ENCODE results near the gene WDFY2. TPM values are rescaled to one million over a fixed set of nuclear protein-coding genes. Genes with fewer than 3 reads are reported as not detected.

The WDFY2 gene
- total RNA-seq, result 10 to 100 TPM; 16.7 to 27.3 TPM
- polyA plus RNA-seq, result 1 to 10 TPM; 4.6 to 5.0 TPM
- long read RNA-seq, donor 1, full-length matches to known transcripts, result 1 of 1 reads
- long read RNA-seq, donor 1, partial matches to known transcripts, result 0 of 1 reads
- long read RNA-seq, donor 1, other reads (novel, unspliced or antisense), result 0 of 1 reads
- long read RNA-seq, donor 2, full-length matches to known transcripts, result 2 of 2 reads
- long read RNA-seq, donor 2, partial matches to known transcripts, result 0 of 2 reads
- long read RNA-seq, donor 2, other reads (novel, unspliced or antisense), result 0 of 2 reads
- long read RNA-seq, donor 3, full-length matches to known transcripts, result 5 of 5 reads
- long read RNA-seq, donor 3, partial matches to known transcripts, result 0 of 5 reads
- long read RNA-seq, donor 3, other reads (novel, unspliced or antisense), result 0 of 5 reads
- long read RNA-seq, donor 4, full-length matches to known transcripts, result 2 of 2 reads
- long read RNA-seq, donor 4, partial matches to known transcripts, result 0 of 2 reads
- long read RNA-seq, donor 4, other reads (novel, unspliced or antisense), result 0 of 2 reads
- long read RNA-seq, donor 5, full-length matches to known transcripts, result 7 of 13 reads
- long read RNA-seq, donor 5, partial matches to known transcripts, result 6 of 13 reads
- long read RNA-seq, donor 5, other reads (novel, unspliced or antisense), result 0 of 13 reads

GRCh38 chr13:51583875-51584730, at the start of gene WDFY2:
WDFY2 (plus strand) TSS chr13:51584462; CDS start chr13:51584688, 226 bp downstream.
- no peak for TF ChIP-seq CTCF (IDR thresholded peaks at IDR 0.05; ENCODE audit: control extremely low read depth, extremely low read depth)
- H3K4me1 ChIP-seq (ENCODE audit: control insufficient read depth in 5 of 5, insufficient read depth in 5 of 5, low read length in 5 of 5), result peaks cover 0 to 14% (median 2%) of the 10 kb centered on the region in 5 donors
- WGBS, 2 donors, result 0 to 1% methylated on average over 71 to 81 of the region's 81 CpGs

GRCh38 chr13:51538591-51539179, 45.6 kb upstream of the WDFY2 start:
- ATAC-seq (ENCODE audit: insufficient read depth, low FRiP score), result no peak

More at GRCh38 chr13:51583875-51584730, at the start of gene WDFY2:
- Histone ChIP-seq H3K4me3 (peak within 1 kb of the TSS; percentile 97), H3K36me3 (ENCODE audit: control insufficient read depth in 4 of 4, insufficient read depth in 4 of 4, low read length in 4 of 4) (no peaks in the 10 kb centered on the region), H3K9me3 (ENCODE audit: control insufficient read depth in 4 of 4, insufficient read depth in 3 of 4, low read length in 3 of 4) (no peaks in the 10 kb centered on the region), H3K27me3 (ENCODE audit: control insufficient read depth in 3 of 3, insufficient read depth in 3 of 3, low read length in 2 of 3) (no peaks in the 10 kb centered on the region), H3K9ac (ENCODE audit: insufficient read depth in 1 of 2, low read length in 2 of 2) (peak within 1 kb of the TSS; percentile 79 to 84), H3K27ac (ENCODE audit: low read depth in 1 of 2, low read length in 1 of 2) (peak within 1 kb of the TSS; percentile 91 to 94)
- DNase-seq, result peak; percentile 100
- peak; percentile 96 for ATAC-seq (ENCODE audit: insufficient read depth, low FRiP score)

GRCh38 chr13:51539887-51540286, 44.4 kb upstream of the WDFY2 start:
- 64 to 68% methylated on average over 2 of the region's 2 CpGs for WGBS, 2 donors
- Histone ChIP-seq H3K27me3 (ENCODE audit: control insufficient read depth in 3 of 3, insufficient read depth in 3 of 3, low read length in 2 of 3) (no peaks in the 10 kb centered on the region), H3K36me3 (ENCODE audit: control insufficient read depth in 4 of 4, insufficient read depth in 4 of 4, low read length in 4 of 4) (no peaks in the 10 kb centered on the region), H3K4me1 (ENCODE audit: control insufficient read depth in 5 of 5, insufficient read depth in 5 of 5, low read length in 5 of 5) (peaks cover 0 to 15% (median 5%) of the 10 kb centered on the region in 5 donors), H3K27ac (ENCODE audit: low read depth in 1 of 2, low read length in 1 of 2) (no peak overlapping the region), H3K9ac (ENCODE audit: insufficient read depth in 1 of 2, low read length in 2 of 2) (no peak overlapping the region), H3K4me3 (no peak overlapping the region), H3K9me3 (ENCODE audit: control insufficient read depth in 4 of 4, insufficient read depth in 3 of 4, low read length in 3 of 4) (no peaks in the 10 kb centered on the region)
- no peak for DNase-seq
- TF ChIP-seq CTCF (IDR thresholded peaks at IDR 0.05; ENCODE audit: control extremely low read depth, extremely low read depth), result no peak
- no peak for ATAC-seq (ENCODE audit: insufficient read depth, low FRiP score)

More at GRCh38 chr13:51538591-51539179, 45.6 kb upstream of the WDFY2 start:
- H3K27ac ChIP-seq (ENCODE audit: low read depth in 1 of 2, low read length in 1 of 2), result no peak overlapping the region
- DNase-seq, result no peak
- no peaks in the 10 kb centered on the region for H3K9me3 ChIP-seq (ENCODE audit: control insufficient read depth in 4 of 4, insufficient read depth in 3 of 4, low read length in 3 of 4)
- 81 to 92% methylated on average over 9 of the region's 9 CpGs for WGBS, 2 donors
- H3K4me3 ChIP-seq, result no peak overlapping the region
- H3K27me3 ChIP-seq (ENCODE audit: control insufficient read depth in 3 of 3, insufficient read depth in 3 of 3, low read length in 2 of 3), result no peaks in the 10 kb centered on the region
- H3K36me3 ChIP-seq (ENCODE audit: control insufficient read depth in 4 of 4, insufficient read depth in 4 of 4, low read length in 4 of 4), result no peaks in the 10 kb centered on the region
- no peak overlapping the region for H3K9ac ChIP-seq (ENCODE audit: insufficient read depth in 1 of 2, low read length in 2 of 2)
- TF ChIP-seq CTCF (IDR thresholded peaks at IDR 0.05; ENCODE audit: control extremely low read depth, extremely low read depth), result no peak
- H3K4me1 ChIP-seq (ENCODE audit: control insufficient read depth in 5 of 5, insufficient read depth in 5 of 5, low read length in 5 of 5), result peaks cover 0 to 15% (median 5%) of the 10 kb centered on the region in 5 donors

All from lung (tissue), 16 donors.